MM.1S (cell line): ENCODE data around the gene GOLGA6L22.
"Not testable (repeated sequence)": the region's sequence is repeated elsewhere in the genome, so short reads cannot be mapped to it uniquely, and the experiment has no call there.

ENCODE experiments used
- CTCF ChIP-seq: fragments of 300-600 bp; sonication (generic); IDR thresholded peaks from 2 replicates; pipeline ENCODE4 v1.5.1; 2016; ENCODE audit warnings: antibody characterized with exemption, low read length, mixed read lengths
- EZH2 ChIP-seq: fragments of 300-600 bp; sonication (generic); optimal IDR thresholded peaks from 2 replicates; pipeline ENCODE3; 2017; ENCODE audit warnings: low read depth, mild to moderate bottlenecking, antibody characterized with exemption, low read length, mixed read lengths
- EZH2phosphoT487 ChIP-seq: fragments of 300-600 bp; sonication (generic); IDR thresholded peaks from 2 replicates; pipeline ENCODE4 v1.6.1; 2018; ENCODE audit warnings: antibody characterized with exemption, low read length

- TF ChIP-seq CTCF, EZH2phosphoT487, EZH2: not testable (repeated sequence)
Measured at GRCh38 chr15:22458603-22459002, at the start of gene GOLGA6L22.
